ENCODE measurements around the gene CTPS1. TPM values are rescaled to one million over a fixed set of nuclear protein-coding genes. Genes with fewer than 3 reads are reported as not detected.

Gene CTPS1
- polyA plus RNA-seq, 2 of the 4 experiments (the other 2 are of a cell fraction) = 159 to 181 TPM

DNA sequence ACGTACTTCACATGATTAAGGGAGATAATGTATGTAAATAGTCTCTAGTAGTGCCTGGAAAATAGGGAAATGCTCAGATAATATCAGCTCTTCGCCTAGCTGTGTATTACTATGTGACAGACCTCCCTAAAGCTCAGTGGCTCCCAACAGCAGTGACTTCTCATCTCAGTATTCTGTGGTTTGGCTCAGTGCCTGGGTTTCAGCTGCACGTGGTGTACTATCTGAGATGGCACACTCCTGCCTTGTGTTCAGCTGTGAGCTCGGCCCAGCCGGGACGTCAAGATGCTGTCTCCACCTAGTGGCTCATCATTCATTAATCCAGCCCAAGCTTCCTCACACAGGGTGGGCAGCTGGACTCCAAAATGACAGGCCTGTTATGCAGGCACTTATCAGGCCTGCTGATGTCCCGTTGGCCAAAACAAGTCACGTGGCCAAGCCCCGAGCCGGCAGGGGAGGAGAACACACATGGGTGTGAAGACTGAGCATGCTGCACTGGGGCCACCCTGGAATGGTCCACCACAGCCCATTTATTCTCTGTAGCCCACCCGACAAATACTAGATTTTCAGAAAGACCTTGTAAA is 24.2 kb downstream of the CTPS1 start:
- ATAC-seq = peak; percentile 78 to 81
- FAIRE-seq = no peak
- 32% methylated on average over 11 of the region's 11 CpGs for WGBS (ENCODE audit: missing lambda C conversion rate)
- Histone ChIP-seq H3K9me3 (no peaks in the 10 kb centered on the region), H3K4me3 (no peak overlapping the region), H3K4me2 (peak overlapping the region; percentile 24), H3K4me1 (peaks cover 85% of the 10 kb centered on the region), H3K27ac (peak overlapping the region; percentile 47 to 74; a peak in 4 of 6 replicates)
- TF ChIP-seq RAD21 (conservative IDR thresholded peaks at IDR 0.05 in 1 of 2, IDR thresholded peaks at IDR 0.05 in 1 of 2) (peak; percentile 49 to 55), KDM5A (IDR thresholded peaks at IDR 0.05) (no peak), BHLHE40 (IDR thresholded peaks at IDR 0.05; ENCODE audit: low read depth, low read length) (peak; percentile 67; the same call in 1 of the 2 replicates), ESRRA (IDR thresholded peaks at IDR 0.05; ENCODE audit: borderline replicate concordance, low read length) (no peak), ZFP36 (IDR thresholded peaks at IDR 0.05; ENCODE audit: borderline replicate concordance, partially characterized antibody) (no peak), RNF2 (IDR thresholded peaks at IDR 0.05; ENCODE audit: borderline replicate concordance, low read depth) (no peak), TFCP2L1 (CRISPR knock-in tag; IDR thresholded peaks at IDR 0.05) (no peak), SMC3 (IDR thresholded peaks at IDR 0.05) (peak; percentile 40), MYC (IDR thresholded peaks at IDR 0.05; ENCODE audit: borderline replicate concordance, low read length) (peak; percentile 35; the same call in 1 of the 2 replicates), POLR2AphosphoS2 (conservative IDR thresholded peaks at IDR 0.05; ENCODE audit: low read length) (no peak), JUN (IDR thresholded peaks at IDR 0.05) (0 out of 5 replicates have a peak, but pooled peaks of 1 of the 2 experiments have one; percentile 34), GATA3 (IDR thresholded peaks at IDR 0.05; ENCODE audit: borderline replicate concordance) (0 out of 2 replicates have a peak, but pooled peaks have one; percentile 49)
- TF ChIP-seq, protein P1, sequence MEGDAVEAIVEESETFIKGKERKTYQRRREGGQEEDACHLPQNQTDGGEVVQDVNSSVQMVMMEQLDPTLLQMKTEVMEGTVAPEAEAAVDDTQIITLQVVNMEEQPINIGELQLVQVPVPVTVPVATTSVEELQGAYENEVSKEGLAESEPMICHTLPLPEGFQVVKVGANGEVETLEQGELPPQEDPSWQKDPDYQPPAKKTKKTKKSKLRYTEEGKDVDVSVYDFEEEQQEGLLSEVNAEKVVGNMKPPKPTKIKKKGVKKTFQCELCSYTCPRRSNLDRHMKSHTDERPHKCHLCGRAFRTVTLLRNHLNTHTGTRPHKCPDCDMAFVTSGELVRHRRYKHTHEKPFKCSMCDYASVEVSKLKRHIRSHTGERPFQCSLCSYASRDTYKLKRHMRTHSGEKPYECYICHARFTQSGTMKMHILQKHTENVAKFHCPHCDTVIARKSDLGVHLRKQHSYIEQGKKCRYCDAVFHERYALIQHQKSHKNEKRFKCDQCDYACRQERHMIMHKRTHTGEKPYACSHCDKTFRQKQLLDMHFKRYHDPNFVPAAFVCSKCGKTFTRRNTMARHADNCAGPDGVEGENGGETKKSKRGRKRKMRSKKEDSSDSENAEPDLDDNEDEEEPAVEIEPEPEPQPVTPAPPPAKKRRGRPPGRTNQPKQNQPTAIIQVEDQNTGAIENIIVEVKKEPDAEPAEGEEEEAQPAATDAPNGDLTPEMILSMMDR (IDR thresholded peaks at IDR 0.05) = peak; percentile 48
- TF ChIP-seq, protein P2, sequence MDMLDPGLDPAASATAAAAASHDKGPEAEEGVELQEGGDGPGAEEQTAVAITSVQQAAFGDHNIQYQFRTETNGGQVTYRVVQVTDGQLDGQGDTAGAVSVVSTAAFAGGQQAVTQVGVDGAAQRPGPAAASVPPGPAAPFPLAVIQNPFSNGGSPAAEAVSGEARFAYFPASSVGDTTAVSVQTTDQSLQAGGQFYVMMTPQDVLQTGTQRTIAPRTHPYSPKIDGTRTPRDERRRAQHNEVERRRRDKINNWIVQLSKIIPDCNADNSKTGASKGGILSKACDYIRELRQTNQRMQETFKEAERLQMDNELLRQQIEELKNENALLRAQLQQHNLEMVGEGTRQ (IDR thresholded peaks at IDR 0.05) = peak; percentile 76
- TF ChIP-seq, protein P3, sequence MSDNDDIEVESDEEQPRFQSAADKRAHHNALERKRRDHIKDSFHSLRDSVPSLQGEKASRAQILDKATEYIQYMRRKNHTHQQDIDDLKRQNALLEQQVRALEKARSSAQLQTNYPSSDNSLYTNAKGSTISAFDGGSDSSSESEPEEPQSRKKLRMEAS (IDR thresholded peaks at IDR 0.05) = peak; percentile 89
- ChIA-PET POLR2A (interaction anchor here (0.6 to 1.8 kb wide), 6 partner anchors 17 to 238 kb away, joined by 3 to 16 read pairs (median 6); partner anchors contain the start of genes CITED4 and CTPS1), CTCF (interaction anchor here (0.6 to 2.6 kb wide), 18 partner anchors 8 to 199 kb away, joined by 3 to 12 read pairs (median 5); partner anchors contain the start of genes CITED4, CTPS1 and SLFNL1)
- DNase-seq (ENCODE audit: low read depth in 1 of 2, low spot score in 1 of 2) = peak; percentile 79 to 90

DNA sequence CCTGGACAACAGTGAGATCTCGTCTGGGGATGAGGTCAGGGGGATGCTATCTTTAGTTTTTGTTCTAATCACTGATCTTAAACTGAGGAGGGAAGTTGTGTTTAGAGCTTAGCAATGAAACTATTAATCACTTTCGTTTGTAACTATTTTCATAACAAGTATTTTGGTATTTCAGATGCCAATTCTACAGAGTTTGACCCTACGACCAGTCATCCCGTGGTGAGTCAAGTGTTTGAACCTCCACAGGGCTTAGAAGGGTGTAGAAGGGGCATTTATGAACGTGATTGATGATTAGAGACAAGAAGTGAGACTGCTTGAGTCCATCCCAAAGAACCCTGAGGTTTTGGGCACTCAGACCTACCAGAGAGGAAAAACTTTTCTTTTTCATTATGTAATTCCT is 26.4 kb downstream of the CTPS1 start:
- H3K4me3 ChIP-seq = no peak overlapping the region
- TF ChIP-seq ZSCAN20 (CRISPR knock-in tag; IDR thresholded peaks at IDR 0.05) (no peak), MYC (IDR thresholded peaks at IDR 0.05; ENCODE audit: borderline replicate concordance, low read length) (no peak), EHF (CRISPR knock-in tag; IDR thresholded peaks at IDR 0.05) (no peak)
- TF ChIP-seq, protein P4, sequence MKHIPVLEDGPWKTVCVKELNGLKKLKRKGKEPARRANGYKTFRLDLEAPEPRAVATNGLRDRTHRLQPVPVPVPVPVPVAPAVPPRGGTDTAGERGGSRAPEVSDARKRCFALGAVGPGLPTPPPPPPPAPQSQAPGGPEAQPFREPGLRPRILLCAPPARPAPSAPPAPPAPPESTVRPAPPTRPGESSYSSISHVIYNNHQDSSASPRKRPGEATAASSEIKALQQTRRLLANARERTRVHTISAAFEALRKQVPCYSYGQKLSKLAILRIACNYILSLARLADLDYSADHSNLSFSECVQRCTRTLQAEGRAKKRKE (CRISPR knock-in tag; IDR thresholded peaks at IDR 0.05; ENCODE audit: low read depth) = no peak
- TF ChIP-seq, protein P5, sequence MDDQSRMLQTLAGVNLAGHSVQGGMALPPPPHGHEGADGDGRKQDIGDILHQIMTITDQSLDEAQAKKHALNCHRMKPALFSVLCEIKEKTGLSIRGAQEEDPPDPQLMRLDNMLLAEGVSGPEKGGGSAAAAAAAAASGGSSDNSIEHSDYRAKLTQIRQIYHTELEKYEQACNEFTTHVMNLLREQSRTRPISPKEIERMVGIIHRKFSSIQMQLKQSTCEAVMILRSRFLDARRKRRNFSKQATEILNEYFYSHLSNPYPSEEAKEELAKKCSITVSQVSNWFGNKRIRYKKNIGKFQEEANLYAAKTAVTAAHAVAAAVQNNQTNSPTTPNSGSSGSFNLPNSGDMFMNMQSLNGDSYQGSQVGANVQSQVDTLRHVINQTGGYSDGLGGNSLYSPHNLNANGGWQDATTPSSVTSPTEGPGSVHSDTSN (IDR thresholded peaks at IDR 0.05) = no peak
- ChIA-PET CTCF (interaction anchor here (1.6 kb wide), 1 partner anchor 26 kb away, joined by 4 read pairs; no protein-coding TSS in a partner anchor), POLR2A (no interaction called here)
- FAIRE-seq (no peak), ATAC-seq (no peak), DNase-seq (ENCODE audit: low read depth in 1 of 2, low spot score in 1 of 2) (no peak)
- H3K4me1 ChIP-seq = peaks cover 76% of the 10 kb centered on the region
- no peak overlapping the region for H3K27ac ChIP-seq
- H3K9me3 ChIP-seq = no peaks in the 10 kb centered on the region
- no peak overlapping the region for H3K4me2 ChIP-seq
- WGBS (ENCODE audit: missing lambda C conversion rate) = 77% methylated on average over 5 of the region's 5 CpGs

Measured in A549 (cell line).